SK-N-SH (cell line): ENCODE results near the gene CCDC57. TPM values are rescaled to one million over a fixed set of nuclear protein-coding genes. Genes with fewer than 3 reads are reported as not detected.

Experiments used
- CTCF ChIA-PET: fragments of 300-600, 350-600 bp; formaldehyde crosslinking; extraction: SDS; loops from one replicate; lab custom pipeline; 2021; lab: Yijun Ruan, JAX
- POLR2A ChIA-PET: fragments of 350-600 bp; sonication (Branson Sonifier 250); formaldehyde crosslinking; extraction: SDS; loops from one replicate; lab custom pipeline; 2020; ENCODE audit warnings: antibody characterized with exemption, inconsistent platforms; lab: Yijun Ruan, JAX
- DNase-seq: peaks from one replicate; pipeline ENCODE4 v3.0.0; 2012
- H2AFZ ChIP-seq: fragments of 200-600 bp; sonication (generic); 2 replicates; pipeline ENCODE4 v1.8.1; 2016; ENCODE audit warnings: antibody characterized with exemption, mild to moderate bottlenecking, low read depth
- H3F3A ChIP-seq: fragments of 200-600 bp; sonication (generic); replicated peaks from 2 replicates; pipeline ENCODE3; 2016; ENCODE audit warnings: antibody characterized with exemption, mild to moderate bottlenecking; ENCODE audit not compliant: insufficient read depth
- H3K27ac ChIP-seq, 2 experiments: fragments of 200-500 bp in 1 of 2; fragments of 200-600 bp in 1 of 2; sonication (Bioruptor generic) in 1 of 2; sonication (generic), shearing (Covaris generic) in 1 of 2; 2 replicates each; pipeline versions ENCODE4 v1.5.1 to v1.6.1; 2014 to 2016; ENCODE audit warnings: low read depth in 2 of 2, inconsistent platforms in 1 of 2, low read length in 1 of 2, mild to moderate bottlenecking in 1 of 2, mixed read lengths in 1 of 2
- H3K27me3 ChIP-seq: fragments of 200-600 bp; sonication (generic), shearing (Covaris generic); 2 replicates; pipeline ENCODE4 v1.6.1; 2016; ENCODE audit warnings: mixed run types; ENCODE audit not compliant: insufficient read depth
- H3K36me3 ChIP-seq, 2 experiments: fragments of 200-500 bp in 1 of 2; fragments of 200-600 bp in 1 of 2; sonication (Bioruptor generic) in 1 of 2; sonication (generic) in 1 of 2; replicated peaks in 1 of 2; 2 replicates each; pipeline versions ENCODE3 to v1.5.1; 2014 to 2016; ENCODE audit warnings: low read length in 1 of 2, mild to moderate bottlenecking in 1 of 2; ENCODE audit not compliant: insufficient read depth in 2 of 2, control insufficient read depth in 1 of 2
- H3K4me1 ChIP-seq, 2 experiments: fragments of 200-500 bp in 1 of 2; fragments of 200-600 bp in 1 of 2; sonication (Bioruptor generic) in 1 of 2; sonication (generic), shearing (Covaris generic) in 1 of 2; 2 replicates each; pipeline versions ENCODE4 v1.5.1 to v1.6.1; 2014 to 2016; ENCODE audit warnings: low read depth in 1 of 2, low read length in 1 of 2, mixed run types in 1 of 2; ENCODE audit not compliant: insufficient read depth in 2 of 2, control insufficient read depth in 1 of 2
- H3K4me2 ChIP-seq: fragments of 200-600 bp; sonication (generic), shearing (Covaris generic); 2 replicates; pipeline ENCODE4 v1.6.1; 2017; ENCODE audit warnings: mixed run types
- H3K4me3 ChIP-seq, 2 experiments: fragments of 200-500 bp in 1 of 2; fragments of 200-600 bp in 1 of 2; sonication (Bioruptor generic) in 1 of 2; sonication (generic), shearing (Covaris generic) in 1 of 2; 2 replicates each; pipeline versions ENCODE4 v1.5.1 to v1.8.1; 2014 to 2016; ENCODE audit warnings: low read depth in 2 of 2, inconsistent platforms in 1 of 2, low read length in 1 of 2, mild to moderate bottlenecking in 1 of 2, mixed read lengths in 1 of 2, moderate library complexity in 1 of 2
- H3K79me2 ChIP-seq: fragments of 200-600 bp; sonication (generic); 2 replicates; pipeline ENCODE4 v1.8.1; 2017; ENCODE audit warnings: mild to moderate bottlenecking; ENCODE audit not compliant: insufficient read depth
- H3K9ac ChIP-seq: fragments of 200-600 bp; sonication (generic); 2 replicates; pipeline ENCODE4 v1.6.1; 2017; ENCODE audit warnings: mixed run types
- H3K9me2 ChIP-seq: fragments of 200-600 bp; sonication (generic); 2 replicates; pipeline ENCODE4 v1.6.1; 2017; ENCODE audit warnings: mixed run types
- H3K9me3 ChIP-seq: fragments of 200-600 bp; sonication (generic); 2 replicates; pipeline ENCODE4 v1.6.1; 2017; ENCODE audit warnings: mixed run types, mild to moderate bottlenecking, moderate library complexity
- H4K20me1 ChIP-seq: fragments of 200-600 bp; sonication (generic); 2 replicates; pipeline ENCODE4 v1.6.1; 2017; ENCODE audit warnings: mild to moderate bottlenecking, mixed run types; ENCODE audit not compliant: insufficient read depth
- ELF1 ChIP-seq: IDR thresholded peaks from 2 replicates; pipeline ENCODE4 v1.4.0; 2012
- EZH2phosphoT487 ChIP-seq: fragments of 200-600 bp; sonication (generic); IDR thresholded peaks from 2 replicates; pipeline ENCODE4 v1.6.1; 2017; ENCODE audit warnings: low read depth, mixed run types, mild to moderate bottlenecking, antibody characterized with exemption, moderate library complexity, borderline replicate concordance
- FOXM1 ChIP-seq: IDR thresholded peaks from 2 replicates; pipeline ENCODE4 v1.4.0; 2012; ENCODE audit warnings: low read depth, mild to moderate bottlenecking
- JUND ChIP-seq: IDR thresholded peaks from 2 replicates; pipeline ENCODE4 v1.4.0; 2012
- MEF2A ChIP-seq: IDR thresholded peaks from 2 replicates; pipeline ENCODE4 v1.4.0; 2012; ENCODE audit warnings: low read depth, borderline replicate concordance
- NFIC ChIP-seq: IDR thresholded peaks from 2 replicates; pipeline ENCODE4 v1.4.0; 2012; ENCODE audit warnings: borderline replicate concordance
- PBX3 ChIP-seq: IDR thresholded peaks from 2 replicates; pipeline ENCODE4; 2012
- RXRA ChIP-seq: IDR thresholded peaks from 2 replicates; pipeline ENCODE4 v1.4.0; 2012; ENCODE audit warnings: low read depth, mild to moderate bottlenecking, borderline replicate concordance
- SIN3A ChIP-seq: IDR thresholded peaks from 2 replicates; pipeline ENCODE4 v1.6.1; 2012; ENCODE audit warnings: low read depth, mild to moderate bottlenecking, low read length, moderate library complexity, borderline replicate concordance
- SMC3 ChIP-seq: IDR thresholded peaks from 2 replicates; pipeline ENCODE4 v1.6.1; 2012; ENCODE audit warnings: low read depth, low read length, improper control_type of control experiment
- TCF12 ChIP-seq: IDR thresholded peaks from 2 replicates; pipeline ENCODE4 v1.4.0; 2012
- USF1 ChIP-seq: IDR thresholded peaks from 2 replicates; pipeline ENCODE4 v1.4.0; 2012; ENCODE audit warnings: low read depth, borderline replicate concordance
- USF2 ChIP-seq: fragments of 150-350 bp; IDR thresholded peaks from 2 replicates; pipeline ENCODE4 v1.6.1; 2017; ENCODE audit warnings: antibody characterized with exemption, low read length, low read depth, borderline replicate concordance
- WGBS: methylation state at CpG from one replicate; pipeline ENCODE4 v1.1.6; 2017; ENCODE audit warnings: low lambda C conversion rate; 5-methylcytosine and 5-hydroxymethylcytosine counted together
- polyA plus RNA-seq, 3 experiments: library from polyadenylated mRNA; depleted of rRNA; stranded (reverse); fragments of >200 nt; gene quantifications; 2 replicates each; pipeline ENCODE4 v1.2.3, GENCODE V29; 2012
- TF ChIP-seq, protein P1 (sequence below): fragments of 200-600 bp; sonication (generic); IDR thresholded peaks from 2 replicates; pipeline ENCODE4 v1.6.1; 2017; ENCODE audit warnings: antibody characterized with exemption, mild to moderate bottlenecking, moderate library complexity

The CCDC57 gene
- polyA plus RNA-seq, 1 of the 3 experiments (the other 2 are of a cell fraction) = 68.6 TPM

DNA sequence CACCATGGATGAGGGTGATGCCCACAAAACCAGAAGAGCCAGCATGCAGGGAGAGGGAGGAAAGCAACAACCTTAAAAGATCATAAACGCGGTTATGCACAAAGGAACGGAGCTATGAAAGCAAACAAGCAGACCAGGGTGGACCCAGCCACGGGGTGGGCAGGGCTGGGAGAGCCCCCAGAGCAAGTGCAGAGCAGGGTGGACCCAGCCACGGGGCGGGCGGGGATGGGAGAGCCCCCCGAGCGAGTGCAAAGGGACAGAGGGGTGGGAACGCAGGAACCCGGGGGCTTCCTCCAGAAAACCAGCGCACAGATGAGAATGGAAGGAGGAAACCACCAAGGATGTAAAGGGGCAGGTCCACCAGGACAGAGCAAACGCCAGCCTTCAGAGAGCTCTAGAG lies 33.2 kb downstream of the CCDC57 start:
- no peak overlapping the region for H3K4me3 ChIP-seq
- H3K36me3 ChIP-seq = peaks cover 42 to 48% of the 10 kb centered on the region in 2 experiments
- no peaks in the 10 kb centered on the region; a peak in 1 of 4 replicates for H3K4me1 ChIP-seq
- no peaks in the 10 kb centered on the region for H4K20me1 ChIP-seq
- POLR2A ChIA-PET = interaction anchor here (0.5 kb wide), 1 partner anchor 109 kb away, joined by 3 read pairs; no protein-coding TSS in a partner anchor
- H3K9me3 ChIP-seq = no peaks in the 10 kb centered on the region
- H3F3A ChIP-seq = no peaks in the 10 kb centered on the region
- WGBS = 91% methylated on average over 13 of the region's 13 CpGs
- H3K27ac ChIP-seq = no peak overlapping the region
- H3K9ac ChIP-seq = no peak overlapping the region
- H3K4me2 ChIP-seq = no peak overlapping the region
- H2AFZ ChIP-seq = no peak overlapping the region
- no peaks in the 10 kb centered on the region for H3K27me3 ChIP-seq
- no peaks in the 10 kb centered on the region for H3K79me2 ChIP-seq
- no peak for TF ChIP-seq NFIC
- no peak for TF ChIP-seq EZH2phosphoT487
- TF ChIP-seq TCF12 = no peak
- no peak for TF ChIP-seq SIN3A
- TF ChIP-seq FOXM1 = no peak
- DNase-seq = no peak
- CTCF ChIA-PET = interaction anchor here (1.0 to 2.9 kb wide), 2 partner anchors 10 to 25 kb away, joined by 3 to 14 read pairs; no protein-coding TSS in a partner anchor
- H3K9me2 ChIP-seq = no peaks in the 10 kb centered on the region

DNA sequence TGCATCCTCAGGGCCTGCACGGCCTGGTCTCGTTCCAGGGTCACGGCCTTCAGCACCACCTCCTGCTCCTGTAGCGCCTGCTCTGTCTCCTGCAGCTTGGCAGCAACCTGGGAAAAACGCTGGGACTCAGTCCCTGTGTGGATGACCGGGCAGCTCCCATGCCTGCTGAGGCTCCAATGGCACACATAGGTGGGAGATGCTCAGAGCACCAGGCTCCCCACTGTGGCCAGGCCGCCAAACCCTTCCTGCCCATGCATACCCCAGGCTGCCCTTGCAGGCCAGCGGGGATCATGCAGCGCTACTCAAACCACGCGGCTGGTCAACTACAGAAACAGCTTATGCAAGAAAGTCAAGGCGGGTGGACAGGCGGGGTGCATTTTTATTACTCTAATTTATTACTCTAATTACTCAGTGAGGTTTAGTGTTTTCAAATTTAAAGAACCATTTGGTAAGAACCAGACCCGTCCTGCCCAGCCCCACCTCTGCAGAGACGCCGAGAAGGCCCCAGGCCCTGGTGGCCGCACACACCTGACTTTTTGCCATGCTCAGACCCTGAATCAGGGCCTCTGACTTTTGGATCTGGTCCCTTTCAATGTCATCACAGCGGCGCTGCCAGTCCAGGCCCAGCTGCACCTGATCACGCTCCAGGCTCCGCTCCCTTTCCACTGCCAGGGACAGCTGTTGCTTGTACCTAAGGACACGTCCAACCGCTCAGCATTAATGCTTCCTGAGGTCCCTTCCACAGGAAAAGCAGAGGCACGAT lies 34.0 kb downstream of the CCDC57 start:
- Histone ChIP-seq H3K27ac (no peak overlapping the region), H3K4me3 (no peak overlapping the region), H3K79me2 (no peaks in the 10 kb centered on the region), H3K27me3 (no peaks in the 10 kb centered on the region), H3K36me3 (peaks cover 38 to 51% of the 10 kb centered on the region in 2 experiments), H3K4me2 (no peak overlapping the region), H3K9me2 (no peaks in the 10 kb centered on the region), H3K4me1 (no peaks in the 10 kb centered on the region; a peak in 1 of 4 replicates), H3K9ac (no peak overlapping the region), H4K20me1 (no peaks in the 10 kb centered on the region), H3K9me3 (no peaks in the 10 kb centered on the region), H3F3A (no peaks in the 10 kb centered on the region), H2AFZ (no peak overlapping the region)
- no peak for TF ChIP-seq PBX3
- no peak for TF ChIP-seq JUND
- TF ChIP-seq, protein P1, sequence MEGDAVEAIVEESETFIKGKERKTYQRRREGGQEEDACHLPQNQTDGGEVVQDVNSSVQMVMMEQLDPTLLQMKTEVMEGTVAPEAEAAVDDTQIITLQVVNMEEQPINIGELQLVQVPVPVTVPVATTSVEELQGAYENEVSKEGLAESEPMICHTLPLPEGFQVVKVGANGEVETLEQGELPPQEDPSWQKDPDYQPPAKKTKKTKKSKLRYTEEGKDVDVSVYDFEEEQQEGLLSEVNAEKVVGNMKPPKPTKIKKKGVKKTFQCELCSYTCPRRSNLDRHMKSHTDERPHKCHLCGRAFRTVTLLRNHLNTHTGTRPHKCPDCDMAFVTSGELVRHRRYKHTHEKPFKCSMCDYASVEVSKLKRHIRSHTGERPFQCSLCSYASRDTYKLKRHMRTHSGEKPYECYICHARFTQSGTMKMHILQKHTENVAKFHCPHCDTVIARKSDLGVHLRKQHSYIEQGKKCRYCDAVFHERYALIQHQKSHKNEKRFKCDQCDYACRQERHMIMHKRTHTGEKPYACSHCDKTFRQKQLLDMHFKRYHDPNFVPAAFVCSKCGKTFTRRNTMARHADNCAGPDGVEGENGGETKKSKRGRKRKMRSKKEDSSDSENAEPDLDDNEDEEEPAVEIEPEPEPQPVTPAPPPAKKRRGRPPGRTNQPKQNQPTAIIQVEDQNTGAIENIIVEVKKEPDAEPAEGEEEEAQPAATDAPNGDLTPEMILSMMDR = no peak
- TF ChIP-seq ELF1 = no peak
- TF ChIP-seq MEF2A = no peak
- TF ChIP-seq SMC3 = no peak
- no peak for TF ChIP-seq NFIC
- no peak for TF ChIP-seq FOXM1
- no peak for TF ChIP-seq USF2
- no peak for TF ChIP-seq RXRA
- TF ChIP-seq USF1 = no peak
- TF ChIP-seq TCF12 = no peak
- WGBS = 85% methylated on average over 21 of the region's 24 CpGs
- ChIA-PET CTCF (interaction anchor here (0.8 to 2.9 kb wide), 5 partner anchors 9 to 71 kb away, joined by 3 to 14 read pairs (median 4); no protein-coding TSS in a partner anchor), POLR2A (no interaction called here)
- no peak for DNase-seq
